ENCODE measurements around the gene ANKRD63. TPM values are rescaled to one million over a fixed set of nuclear protein-coding genes. Genes with fewer than 3 reads are reported as not detected.
A peak's percentile ranks its signal among the peaks of the same experiment; 100 is the strongest.

The ANKRD63 gene
- total RNA-seq, 2 donors from 2014 or later: 0.65 TPM; not detected in 1

GRCh38 chr15:40251486-40252140 lies 31.3 kb downstream of the ANKRD63 start:
- DNase-seq: no peak
- ATAC-seq: peak; percentile 29 to 63
- intact Hi-C loops (cut with DNase I): no loop called here

- DNase-seq (no peak), ATAC-seq (no peak)
- intact Hi-C loops (cut with DNase I): no loop called here
These were observed 31.9 kb downstream of the ANKRD63 start for GRCh38 chr15:40250771-40251483.

- ATAC-seq (no peak), DNase-seq (no peak)
- intact Hi-C loops (cut with DNase I): no loop called here
These were observed 32.6 kb downstream of the ANKRD63 start for GRCh38 chr15:40250304-40250656.

- ATAC-seq: peak in 1 of 2 donors; percentile 10
- no peak for DNase-seq
- intact Hi-C loops (cut with DNase I): no loop called here
These were observed 33.2 kb downstream of the ANKRD63 start for GRCh38 chr15:40249477-40250303.

- DNase-seq: no peak
- no peak for ATAC-seq
- intact Hi-C loops (cut with DNase I): no loop called here
These were observed 34.7 kb downstream of the ANKRD63 start for GRCh38 chr15:40248006-40248783.

GRCh38 chr15:40247406-40247971 lies 35.4 kb downstream of the ANKRD63 start:
- intact Hi-C loops (cut with DNase I): no loop called here
- no peak for DNase-seq
- no peak for ATAC-seq

- DNase-seq (no peak), ATAC-seq (no peak)
- intact Hi-C loops (cut with DNase I): no loop called here
These were observed 36.2 kb downstream of the ANKRD63 start for GRCh38 chr15:40246496-40247280.

- intact Hi-C loops (cut with DNase I): no loop called here
- no peak for DNase-seq
- ATAC-seq: no peak
These were observed 37.0 kb downstream of the ANKRD63 start for GRCh38 chr15:40245666-40246450.

- intact Hi-C loops (cut with DNase I): no loop called here
- ATAC-seq: no peak
These were observed 37.8 kb downstream of the ANKRD63 start for GRCh38 chr15:40244961-40245523.

GRCh38 chr15:40243126-40243810 lies 39.6 kb downstream of the ANKRD63 start:
- DNase-seq: no peak
- intact Hi-C loops (cut with DNase I): no loop called here
- ATAC-seq: no peak

More at GRCh38 chr15:40244961-40245523, 37.8 kb downstream of the ANKRD63 start:
- no peak for DNase-seq

- intact Hi-C loops (cut with DNase I): no loop called here
- DNase-seq: no peak
- ATAC-seq: no peak
These were observed 40.3 kb downstream of the ANKRD63 start for GRCh38 chr15:40242601-40243000.

GRCh38 chr15:40242213-40242599 lies 40.7 kb downstream of the ANKRD63 start:
- intact Hi-C loops (cut with DNase I): no loop called here
- DNase-seq (no peak), ATAC-seq (no peak)

- DNase-seq (no peak), ATAC-seq (no peak)
- intact Hi-C loops (cut with DNase I): no loop called here
These were observed 41.3 kb downstream of the ANKRD63 start for GRCh38 chr15:40241269-40242212.

- intact Hi-C loops (cut with DNase I): no loop called here
- ATAC-seq (no peak), DNase-seq (no peak)
These were observed 42.1 kb downstream of the ANKRD63 start for GRCh38 chr15:40240619-40241221.

Measured in left cardiac atrium (tissue), 4 donors.